Smooth muscle cell of the umbilical artery (primary cell): ENCODE results near the gene RPRM. TPM values are rescaled to one million over a fixed set of nuclear protein-coding genes. Genes with fewer than 3 reads are reported as not detected.

Experiments used
- total RNA-seq: library from RNA; depleted of rRNA; stranded (reverse); fragments of >200 nt; gene quantifications from 2 replicates; pipeline ENCODE4 v1.2.3, GENCODE V29; 2014

Gene RPRM
- total RNA-seq: not detected in 2 replicates

DNA sequence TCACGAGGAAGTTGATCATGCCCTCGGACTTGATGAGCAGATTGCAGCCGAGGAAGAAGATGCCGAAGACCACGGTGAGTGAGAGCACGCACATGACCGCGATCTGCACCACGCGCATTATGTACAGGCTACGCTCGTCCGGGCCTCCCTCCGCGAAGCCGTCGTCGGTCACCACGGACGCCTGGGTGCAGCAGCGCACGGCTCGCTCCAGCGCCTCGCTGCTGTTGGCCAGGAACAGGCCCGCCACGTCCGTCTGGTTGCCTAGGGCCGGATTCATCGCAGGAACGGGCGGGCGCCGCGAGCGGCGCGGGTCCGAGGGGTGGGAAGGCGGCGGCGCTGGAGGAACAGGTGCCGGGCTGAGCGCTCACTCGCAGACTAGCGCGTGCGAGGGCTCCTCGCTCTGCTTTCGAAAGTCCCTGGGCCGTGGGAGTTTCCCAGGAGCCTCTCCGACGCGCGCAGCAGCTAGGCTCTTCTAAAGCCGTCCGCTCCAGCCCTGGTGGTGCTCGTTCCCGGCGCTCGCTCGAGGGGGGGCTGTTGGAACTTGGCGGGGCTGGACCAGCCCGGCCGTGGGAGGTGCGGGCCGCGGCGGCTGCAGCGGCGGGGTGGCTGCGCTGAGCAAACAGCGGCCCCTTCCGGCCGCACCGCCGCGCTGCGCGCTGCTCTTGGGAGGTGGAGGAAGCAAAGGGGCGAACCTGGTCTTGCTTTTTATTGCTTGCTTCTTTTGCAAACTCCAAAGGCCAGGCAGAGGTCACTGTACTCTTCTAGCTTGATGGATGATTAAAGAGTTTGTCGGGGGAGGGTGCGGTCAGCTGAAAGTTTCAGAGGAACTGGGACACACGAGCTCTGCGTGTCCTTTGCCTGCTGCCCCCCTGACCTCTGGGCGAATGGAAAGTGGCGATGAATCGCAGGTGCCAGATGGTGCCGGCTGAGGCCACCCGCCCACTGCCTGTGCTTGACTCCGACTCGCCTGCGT is at the start of gene RPRM:
RPRM (minus strand) TSS at position 474 of the 973 bp plus-strand sequence; CDS start at position 277, 197 bp downstream.

